H1 (cell line): Measurements from ENCODE around the gene LCN15. TPM values are rescaled to one million over a fixed set of nuclear protein-coding genes. Genes with fewer than 3 reads are reported as not detected.

ENCODE experiments used
- CTCF ChIA-PET: fragments of 300-600 bp; sonication (Branson Sonifier 250); formaldehyde crosslinking; loops from one replicate; lab custom pipeline; 2021; ENCODE audit not compliant: partially characterized antibody; lab: Charles Lee
- POLR2A ChIA-PET: fragments of 300-600 bp; sonication (Branson Sonifier 250); formaldehyde crosslinking; loops from one replicate; lab custom pipeline; 2021; ENCODE audit warnings: inconsistent platforms; ENCODE audit not compliant: partially characterized antibody; lab: Charles Lee
- DNase-seq, 2 experiments: peaks; one replicate each; pipeline versions ENCODE4 v3.0.0 to v3.0.0-alpha.2; 2010 to 2022; ENCODE audit warnings: low spot score in 2 of 2, low read depth in 1 of 2, mixed read lengths in 1 of 2
- FAIRE-seq: peaks from 2 replicates; lab custom pipeline; 2011; peaks lifted over from hg19 to GRCh38; lab: Jason Lieb, UNC
- H2AFZ ChIP-seq: 2 replicates; pipeline ENCODE4 v1.8.1; 2012; ENCODE audit warnings: low read length, inconsistent platforms
- H2AK5ac ChIP-seq: 2 replicates; pipeline ENCODE4 v1.6.1; 2013; ENCODE audit warnings: low read depth, low read length
- H2BK120ac ChIP-seq: replicated peaks from 2 replicates; pipeline ENCODE3; 2013; ENCODE audit warnings: low read depth, low read length, inconsistent platforms
- H2BK12ac ChIP-seq: 2 replicates; pipeline ENCODE4 v1.6.1; 2013; ENCODE audit warnings: low read depth, low read length
- H2BK15ac ChIP-seq: 2 replicates; pipeline ENCODE4 v1.6.1; 2013; ENCODE audit warnings: low read length
- H2BK20ac ChIP-seq: 2 replicates; pipeline ENCODE4 v1.6.1; 2013; ENCODE audit warnings: low read length
- H2BK5ac ChIP-seq: 2 replicates; pipeline ENCODE4 v1.6.1; 2013; ENCODE audit warnings: low read depth, low read length
- H3K14ac ChIP-seq: 2 replicates; pipeline ENCODE4 v1.6.1; 2013; ENCODE audit warnings: inconsistent platforms; ENCODE audit not compliant: insufficient read length
- H3K18ac ChIP-seq: 2 replicates; pipeline ENCODE4 v1.6.1; 2013; ENCODE audit warnings: low read length; ENCODE audit errors: extremely low read depth
- H3K23ac ChIP-seq: 2 replicates; pipeline ENCODE4 v1.6.1; 2013; ENCODE audit warnings: inconsistent platforms; ENCODE audit not compliant: insufficient read length
- H3K23me2 ChIP-seq: 2 replicates; pipeline ENCODE4 v1.6.1; 2013; ENCODE audit warnings: low read depth, low read length
- H3K27ac ChIP-seq: 2 replicates; pipeline ENCODE4 v1.6.1; 2011; ENCODE audit warnings: low read depth, low read length, inconsistent platforms
- H3K27me3 ChIP-seq, 4 experiments: replicated peaks in 1 of 4; 1 replicate in 1 of 4; 2 replicates in 3 of 4; pipeline versions ENCODE4 v1.6.1 to v1.8.1; 2011 to 2013; ENCODE audit warnings: low read length in 3 of 4, mild to moderate bottlenecking in 3 of 4, inconsistent platforms in 2 of 4, mixed read lengths in 2 of 4, moderate library complexity in 1 of 4; ENCODE audit not compliant: control insufficient read depth in 3 of 4, insufficient read depth in 3 of 4; ENCODE audit errors: extremely low read depth in 1 of 4
- H3K36me3 ChIP-seq, 4 experiments: 2 replicates each; pipeline versions ENCODE4 v1.6.1 to v1.8.1; 2011 to 2013; ENCODE audit warnings: mild to moderate bottlenecking in 4 of 4, low read length in 3 of 4, moderate library complexity in 2 of 4, control low read depth in 1 of 4, inconsistent platforms in 1 of 4; ENCODE audit not compliant: insufficient read depth in 4 of 4, control insufficient read depth in 2 of 4
- H3K4ac ChIP-seq: replicated peaks from 2 replicates; pipeline ENCODE3; 2013; ENCODE audit warnings: low read length, low read depth, mixed read lengths, inconsistent platforms; ENCODE audit not compliant: insufficient read length
- H3K4me1 ChIP-seq, 4 experiments: replicated peaks in 1 of 4; 1 replicate in 1 of 4; 2 replicates in 3 of 4; pipeline versions ENCODE4 v1.6.1 to v1.8.1; 2011 to 2013; ENCODE audit warnings: low read length in 3 of 4, inconsistent platforms in 2 of 4, mixed read lengths in 1 of 4; ENCODE audit not compliant: insufficient read depth in 4 of 4, control insufficient read depth in 3 of 4
- H3K4me2 ChIP-seq, 2 experiments: 2 replicates each; pipeline versions ENCODE4 v1.6.1 to v1.8.1; 2011 to 2013; ENCODE audit warnings: low read depth in 2 of 2, low read length in 2 of 2, control low read depth in 1 of 2, inconsistent platforms in 1 of 2, mild to moderate bottlenecking in 1 of 2; ENCODE audit not compliant: insufficient read depth in 1 of 2
- H3K4me3 ChIP-seq, 4 experiments: fragments of 200-600, 300-600 bp in 1 of 4; sonication (generic), shearing (Covaris generic), sonication (Bioruptor Twin) in 1 of 4; 2 replicates each; pipeline versions ENCODE4 v1.5.1 to v1.8.1; 2011 to 2016; ENCODE audit warnings: low read length in 4 of 4, low read depth in 3 of 4, control low read depth in 2 of 4, inconsistent platforms in 2 of 4, mild to moderate bottlenecking in 2 of 4, mixed read lengths in 1 of 4, moderate library complexity in 1 of 4; ENCODE audit not compliant: insufficient read depth in 2 of 4; ENCODE audit errors: extremely low read depth in 1 of 4
- H3K56ac ChIP-seq: replicated peaks from 2 replicates; pipeline ENCODE3; 2013; ENCODE audit warnings: low read depth, mild to moderate bottlenecking, mixed read lengths, low read length, inconsistent platforms; ENCODE audit not compliant: insufficient read length
- H3K79me1 ChIP-seq: 2 replicates; pipeline ENCODE4 v1.6.1; 2013; ENCODE audit warnings: low read depth, low read length, control low read depth
- H3K79me2 ChIP-seq, 2 experiments: 2 replicates each; pipeline versions ENCODE4 v1.6.1 to v1.8.1; 2012 to 2013; ENCODE audit warnings: low read length in 2 of 2, mild to moderate bottlenecking in 2 of 2, inconsistent platforms in 1 of 2; ENCODE audit not compliant: insufficient read depth in 2 of 2, control insufficient read depth in 1 of 2
- H3K9ac ChIP-seq, 4 experiments: replicated peaks in 1 of 4; 1 replicate in 1 of 4; 2 replicates in 3 of 4; pipeline versions ENCODE4 v1.6.1 to v1.8.1; 2011 to 2013; ENCODE audit warnings: low read depth in 3 of 4, low read length in 3 of 4, control low read depth in 2 of 4, mild to moderate bottlenecking in 2 of 4, moderate library complexity in 2 of 4, inconsistent platforms in 1 of 4; ENCODE audit errors: extremely low read depth in 1 of 4
- H3K9me3 ChIP-seq, 2 experiments: 2 replicates each; pipeline versions ENCODE4 v1.6.1 to v1.8.1; 2012 to 2013; ENCODE audit warnings: mild to moderate bottlenecking in 2 of 2, moderate library complexity in 2 of 2, control low read depth in 1 of 2, inconsistent platforms in 1 of 2, low read depth in 1 of 2, low read length in 1 of 2, mixed read lengths in 1 of 2; ENCODE audit not compliant: insufficient read depth in 2 of 2
- H4K20me1 ChIP-seq, 2 experiments: replicated peaks in 1 of 2; 2 replicates each; pipeline versions ENCODE3 to v1.8.1; 2011 to 2013; ENCODE audit warnings: inconsistent platforms in 2 of 2, low read length in 2 of 2, mild to moderate bottlenecking in 1 of 2; ENCODE audit not compliant: insufficient read depth in 2 of 2, control insufficient read depth in 1 of 2
- H4K5ac ChIP-seq: 2 replicates; pipeline ENCODE4 v1.6.1; 2013; ENCODE audit warnings: low read length, low read depth, mixed read lengths, inconsistent platforms; ENCODE audit not compliant: insufficient read length
- H4K8ac ChIP-seq: 2 replicates; pipeline ENCODE4 v1.8.0; 2013; ENCODE audit warnings: mild to moderate bottlenecking, moderate library complexity, low read length, inconsistent platforms; ENCODE audit not compliant: insufficient read depth; ENCODE audit errors: extremely low read depth
- H4K91ac ChIP-seq: replicated peaks from 2 replicates; pipeline ENCODE3; 2013; ENCODE audit warnings: low read length, mixed read lengths, inconsistent platforms; ENCODE audit not compliant: insufficient read length
- TAF7 ChIP-seq: optimal IDR thresholded peaks from 2 replicates; pipeline ENCODE3; 2011; ENCODE audit warnings: low read depth, mild to moderate bottlenecking, inconsistent platforms, low read length, moderate library complexity, borderline replicate concordance
- WGBS, 2 experiments: shearing (Covaris generic) in 1 of 2; methylation state at CpG; one replicate each; pipeline versions ENCODE4 v1.1.6 to v1.1.7; 2013 to 2015; ENCODE audit warnings: low lambda C conversion rate in 2 of 2, mixed read lengths in 2 of 2, inconsistent platforms in 1 of 2, low coverage in 1 of 2, missing lambda C conversion rate in 1 of 2; ENCODE audit not compliant: insufficient replicate concordance in 2 of 2, insufficient coverage in 1 of 2, insufficient read length in 1 of 2; ENCODE audit errors: extremely low coverage in 1 of 2, missing lambda C conversion rate in 1 of 2; 5-methylcytosine and 5-hydroxymethylcytosine counted together
- polyA plus RNA-seq, 7 experiments: library from polyadenylated mRNA; depleted of rRNA in 3 of 7; stranded (reverse) in 5 of 7; unstranded in 2 of 7; fragments of >200 nt in 5 of 7; fragments of 200-250 nt in 2 of 7; gene quantifications; 1 replicate in 5 of 7; 2 replicates in 1 of 7; 4 replicates in 1 of 7; pipeline versions ENCODE4 v1.2.1 to v1.2.3, GENCODE V29; 2011 to 2013; ENCODE audit warnings: missing spikeins in 2 of 7, mixed read lengths in 2 of 7
- total RNA-seq: library from RNA; stranded (reverse); fragmentation: NEBNext Ultra II Directional; extraction: Animal tissue kit (Norgen Biotek cat#: 25700); gene quantifications from 2 replicates; pipeline ENCODE4 v1.2.1, GENCODE V29; 2021
- TF ChIP-seq, protein P1 (sequence below): IDR thresholded peaks from 2 replicates; pipeline ENCODE4 v1.6.1; 2012; ENCODE audit warnings: inconsistent platforms

LCN15 gene
- total and polyA plus RNA-seq, 2 of the 8 experiments (the other 6 are each of a cell fraction or from before 2014, with no cell fraction given), result 0.08 to 0.47 TPM

DNA sequence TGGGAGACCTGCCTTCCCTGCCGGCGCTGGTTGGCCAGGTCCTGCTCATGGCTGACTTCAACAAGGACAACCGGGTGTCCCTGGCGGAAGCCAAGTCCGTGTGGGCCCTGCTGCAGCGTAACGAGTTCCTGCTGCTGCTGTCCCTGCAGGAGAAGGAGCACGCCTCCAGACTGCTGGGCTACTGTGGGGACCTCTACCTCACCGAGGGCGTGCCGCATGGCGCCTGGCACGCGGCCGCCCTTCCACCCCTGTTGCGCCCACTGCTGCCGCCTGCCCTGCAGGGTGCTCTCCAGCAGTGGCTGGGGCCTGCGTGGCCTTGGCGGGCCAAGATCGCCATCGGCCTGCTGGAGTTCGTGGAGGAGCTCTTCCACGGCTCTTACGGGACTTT lies 41.4 kb downstream of the LCN15 start:
- H2BK5ac ChIP-seq, result peak overlapping the region; percentile 24; the same call in 1 of the 2 replicates
- DNase-seq (no peak), FAIRE-seq (no peak)
- no peak overlapping the region for H3K4me2 ChIP-seq
- peak overlapping the region; percentile 16; the same call in 1 of the 2 replicates for H4K8ac ChIP-seq
- no peak overlapping the region for H3K23ac ChIP-seq
- TF ChIP-seq TAF7, result peak; percentile 37
- TF ChIP-seq, protein P1, sequence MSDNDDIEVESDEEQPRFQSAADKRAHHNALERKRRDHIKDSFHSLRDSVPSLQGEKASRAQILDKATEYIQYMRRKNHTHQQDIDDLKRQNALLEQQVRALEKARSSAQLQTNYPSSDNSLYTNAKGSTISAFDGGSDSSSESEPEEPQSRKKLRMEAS, result no peak
- H3K18ac ChIP-seq, result no peak overlapping the region
- H2BK20ac ChIP-seq, result no peak overlapping the region
- CTCF ChIA-PET, result interaction anchor here (1.1 to 1.9 kb wide), 2 partner anchors 10 to 306 kb away, joined by 5 read pairs; partner anchors contain the start of gene DIPK1B
- WGBS, 2 experiments, result 89% methylated on average over 15 of the region's 24 CpGs; no CpG with 5 or more reads in 1 of the 2 experiments
- H2AFZ ChIP-seq, result no peak overlapping the region
- no peak overlapping the region for H2AK5ac ChIP-seq
- no peak overlapping the region for H3K4ac ChIP-seq
- H3K27ac ChIP-seq, result no peak overlapping the region
- no peak overlapping the region for H3K4me3 ChIP-seq
- H3K56ac ChIP-seq, result no peak overlapping the region
- POLR2A ChIA-PET, result interaction anchor here (0.6 to 4.3 kb wide), 4 partner anchors 10 to 125 kb away, joined by 3 to 46 read pairs (median 4); partner anchors contain the start of gene DIPK1B
- H3K27me3 ChIP-seq, result no peaks in the 10 kb centered on the region
- no peaks in the 10 kb centered on the region for H3K9me3 ChIP-seq
- H4K5ac ChIP-seq, result no peak overlapping the region
- peaks cover 8 to 26% of the 10 kb centered on the region in 2 experiments for H3K79me2 ChIP-seq
- H2BK12ac ChIP-seq, result no peak overlapping the region
- H3K79me1 ChIP-seq, result peaks cover 7% of the 10 kb centered on the region
- H3K9ac ChIP-seq, result no peak overlapping the region; a peak in 2 of 7 replicates
- peaks cover 30 to 52% of the 10 kb centered on the region in 2 experiments for H4K20me1 ChIP-seq
- no peak overlapping the region for H2BK15ac ChIP-seq
- H3K36me3 ChIP-seq, result peaks cover 19 to 49% (median 35%) of the 10 kb centered on the region in 4 experiments
- no peak overlapping the region for H3K14ac ChIP-seq
- peaks cover 6% of the 10 kb centered on the region; the same call in 1 of the 2 replicates for H3K23me2 ChIP-seq
- H4K91ac ChIP-seq, result no peak overlapping the region
- no peak overlapping the region for H2BK120ac ChIP-seq
- H3K4me1 ChIP-seq, result peaks cover 3 to 22% (median 4%) of the 10 kb centered on the region in 4 experiments
